Endothelial cell (in vitro differentiated cells): ENCODE results near the gene ZNF221. TPM values are rescaled to one million over a fixed set of nuclear protein-coding genes. Genes with fewer than 3 reads are reported as not detected.

Experiments
- DNase-seq: peaks from one replicate; pipeline ENCODE4 v3.0.0; 2021; ENCODE audit warnings: low spot score
- H3K27ac Mint-ChIP-seq: one replicate; pipeline ENCODE4 v1.8.0; 2021; ENCODE audit warnings: mixed read lengths, inconsistent platforms; ENCODE audit not compliant: unreplicated experiment
- H3K27me3 Mint-ChIP-seq: one replicate; pipeline ENCODE4 v1.8.0; 2021; ENCODE audit warnings: mild to moderate bottlenecking, moderate library complexity, mixed read lengths, inconsistent platforms; ENCODE audit not compliant: unreplicated experiment
- H3K36me3 Mint-ChIP-seq: one replicate; pipeline ENCODE4 v1.8.0; 2021; ENCODE audit warnings: mild to moderate bottlenecking, low read depth, mixed read lengths, inconsistent platforms; ENCODE audit not compliant: unreplicated experiment
- H3K4me1 Mint-ChIP-seq: one replicate; pipeline ENCODE4 v1.8.0; 2021; ENCODE audit warnings: mild to moderate bottlenecking, mixed read lengths, inconsistent platforms; ENCODE audit not compliant: unreplicated experiment
- H3K4me3 Mint-ChIP-seq: one replicate; pipeline ENCODE4 v1.8.0; 2021; ENCODE audit warnings: mild to moderate bottlenecking, mixed read lengths, inconsistent platforms; ENCODE audit not compliant: unreplicated experiment
- H3K9me3 Mint-ChIP-seq: one replicate; pipeline ENCODE4 v1.8.0; 2021; ENCODE audit warnings: mixed read lengths, inconsistent platforms; ENCODE audit not compliant: unreplicated experiment
- CTCF ChIP-seq: fragments of 200-600 bp; sonication (generic); IDR thresholded peaks from one replicate; pipeline ENCODE4 v1.5.0; 2021; ENCODE audit warnings: antibody characterized with exemption; ENCODE audit not compliant: unreplicated experiment
- total RNA-seq: library from RNA; stranded (reverse); fragmentation: NEBNext Ultra II Directional; extraction: Animal tissue kit (Norgen Biotek cat#: 25700); gene quantifications from one replicate; pipeline ENCODE4 v1.2.1, GENCODE V29; 2021; ENCODE audit not compliant: unreplicated experiment

ZNF221 gene
- total RNA-seq, 1 donor from 2014 or later, result 7.3 TPM

- DNase-seq, result peak; percentile 81
- Mint-ChIP-seq H3K4me3 (peak within 1 kb of the TSS; percentile 99), H3K4me1 (peaks cover 13% of the 10 kb centered on the region), H3K9me3 (peaks cover 8% of the 10 kb centered on the region), H3K36me3 (peaks cover 31% of the 10 kb centered on the region), H3K27ac (peak within 1 kb of the TSS; percentile 87), H3K27me3 (peaks cover 3% of the 10 kb centered on the region)
- TF ChIP-seq CTCF, result no peak
Measured at GRCh38 chr19:44002566-44003460, 51.8 kb downstream of the ZNF221 start, which contains the start of gene ZNF230. Gene ZNF230, plus strand, starts transcription at chr19:44002957. Its CDS starts 4,122 bp downstream, at chr19:44007079.

GRCh38 chr19:44003461-44004009, 52.5 kb downstream of the ZNF221 start:
- Mint-ChIP-seq H3K27ac (peak overlapping the region; percentile 24), H3K4me1 (peaks cover 13% of the 10 kb centered on the region), H3K9me3 (peaks cover 8% of the 10 kb centered on the region), H3K36me3 (peaks cover 31% of the 10 kb centered on the region), H3K4me3 (peak overlapping the region; percentile 99), H3K27me3 (peaks cover 3% of the 10 kb centered on the region)
- no peak for DNase-seq
- TF ChIP-seq CTCF, result no peak

DNA sequence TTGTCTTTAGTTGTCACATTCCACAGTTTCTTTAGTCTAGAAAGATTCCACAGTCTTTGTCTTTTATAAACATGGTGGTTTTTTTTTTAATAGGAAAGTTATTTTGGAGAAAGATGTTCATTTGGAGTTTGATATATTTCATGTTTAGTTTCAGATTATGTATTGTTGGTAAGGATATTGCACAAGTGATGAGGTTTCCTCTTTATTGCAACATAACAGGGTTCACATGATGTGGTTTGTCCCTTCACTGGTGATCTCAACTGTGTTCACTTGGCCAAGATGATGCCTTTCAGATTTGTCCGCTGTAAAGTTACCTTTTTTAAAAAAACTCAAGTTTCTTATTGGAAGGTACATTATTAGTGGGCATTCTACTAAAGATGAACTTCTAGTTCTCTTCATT, 54.9 kb downstream of the ZNF221 start:
- Mint-ChIP-seq H3K4me3 (peak overlapping the region; percentile 33), H3K27ac (no peak overlapping the region), H3K9me3 (peaks cover 26% of the 10 kb centered on the region), H3K4me1 (peaks cover 13% of the 10 kb centered on the region), H3K27me3 (peaks cover 7% of the 10 kb centered on the region), H3K36me3 (peaks cover 55% of the 10 kb centered on the region)
- no peak for DNase-seq
- no peak for TF ChIP-seq CTCF

DNA sequence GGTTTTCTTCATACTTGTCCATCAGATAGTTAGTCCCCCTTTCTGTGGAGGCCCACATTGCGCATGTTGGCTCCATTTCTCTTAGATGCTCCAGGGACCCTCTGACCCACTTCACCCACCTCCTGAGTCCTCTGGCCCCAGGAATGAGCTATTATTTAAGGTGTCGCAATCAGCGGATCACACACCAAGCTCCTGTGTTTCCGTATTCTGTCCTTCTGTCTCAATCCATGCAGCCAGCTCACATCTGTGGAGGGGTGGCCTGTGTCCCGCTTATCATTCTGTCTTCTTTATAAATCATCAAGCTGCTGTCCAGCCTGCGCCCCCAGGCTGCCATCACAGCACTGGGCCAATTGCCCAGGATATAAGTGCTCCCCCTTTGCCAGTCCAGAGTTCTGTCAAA, 56.4 kb downstream of the ZNF221 start:
- H3K27me3 Mint-ChIP-seq, result peaks cover 5% of the 10 kb centered on the region
- H3K9me3 Mint-ChIP-seq, result peaks cover 37% of the 10 kb centered on the region
- no peak overlapping the region for H3K27ac Mint-ChIP-seq
- peaks cover 8% of the 10 kb centered on the region for H3K4me1 Mint-ChIP-seq
- H3K4me3 Mint-ChIP-seq, result peak overlapping the region; percentile 79
- DNase-seq, result no peak
- H3K36me3 Mint-ChIP-seq, result peaks cover 63% of the 10 kb centered on the region
- no peak for TF ChIP-seq CTCF

DNA sequence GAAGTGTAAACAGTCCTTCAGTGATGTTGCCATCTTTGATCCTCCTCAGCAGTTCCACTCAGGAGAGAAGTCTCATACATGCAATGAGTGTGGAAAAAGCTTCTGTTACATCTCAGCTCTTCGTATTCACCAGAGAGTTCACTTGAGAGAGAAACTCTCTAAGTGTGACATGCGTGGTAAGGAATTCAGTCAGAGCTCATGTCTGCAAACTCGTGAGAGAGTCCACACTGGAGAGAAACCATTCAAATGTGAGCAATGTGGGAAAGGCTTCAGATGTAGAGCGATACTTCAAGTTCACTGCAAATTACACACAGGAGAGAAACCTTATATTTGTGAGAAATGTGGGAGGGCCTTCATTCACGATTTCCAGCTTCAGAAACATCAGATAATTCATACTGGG, 59.4 kb downstream of the ZNF221 start:
- Mint-ChIP-seq H3K4me1 (no peaks in the 10 kb centered on the region), H3K27ac (no peak overlapping the region), H3K27me3 (peaks cover 5% of the 10 kb centered on the region), H3K36me3 (peaks cover 72% of the 10 kb centered on the region), H3K9me3 (peaks cover 48% of the 10 kb centered on the region), H3K4me3 (peak overlapping the region; percentile 86)
- no peak for TF ChIP-seq CTCF
- no peak for DNase-seq
